OCI-LY1 (cell line): ENCODE results near the gene PID1.

ENCODE experiments used
- CTCF ChIP-seq: fragments of 200-600 bp; sonication (generic), shearing (Covaris generic); IDR thresholded peaks from 2 replicates; pipeline ENCODE4 v1.5.1; 2017; ENCODE audit warnings: mild to moderate bottlenecking, antibody characterized with exemption, low read length, moderate library complexity, mixed read lengths
- EZH2 ChIP-seq: fragments of 200-600 bp; sonication (generic), shearing (Covaris generic); IDR thresholded peaks from 2 replicates; pipeline ENCODE4 v1.8.0; 2017; ENCODE audit warnings: borderline replicate concordance, mixed run types, mild to moderate bottlenecking, antibody characterized with exemption, low read length, moderate library complexity, mixed read lengths

DNA sequence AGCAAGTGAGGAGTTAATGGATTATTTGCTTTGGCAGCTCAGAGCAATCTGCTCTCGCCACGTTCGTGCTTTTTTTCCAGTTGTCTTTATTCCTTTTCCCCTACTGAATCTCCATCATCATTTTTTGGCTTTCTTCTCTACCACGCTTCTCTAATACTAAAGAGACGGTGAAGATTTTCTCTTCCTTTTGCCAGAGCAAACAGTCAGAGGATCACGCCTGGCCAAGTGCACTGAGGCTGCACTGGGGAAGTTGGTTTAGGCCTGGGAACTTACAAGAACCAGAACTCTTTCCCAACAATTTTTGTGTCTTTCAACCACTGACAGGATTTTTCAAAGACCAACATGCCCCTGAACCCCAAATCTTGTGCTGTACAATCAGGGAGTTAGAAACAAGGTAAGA lies 172.3 kb downstream of the PID1 start:
- TF ChIP-seq CTCF: no peak
- TF ChIP-seq EZH2: no peak
